Stimulated activated naive CD8-positive, alpha-beta T cell treated with anti-CD3 and anti-CD28 coated beads, Interleukin-15, Interleukin-2, amounts not matched to agents 100 ng/mL and 50 ng/mL, for 24 hours (primary cell): ENCODE measurements around the gene CEP68.
"Not testable (repeated sequence)": the region's sequence is repeated elsewhere in the genome, so short reads cannot be mapped to it uniquely, and the experiment has no call there.

Experiments used
- H3K27ac Mint-ChIP-seq: one replicate; pipeline ENCODE4 v1.8.0; 2021; ENCODE audit warnings: mild to moderate bottlenecking, mixed read lengths
- H3K27me3 Mint-ChIP-seq: one replicate; pipeline ENCODE4 v1.8.0; 2021; ENCODE audit warnings: mixed read lengths
- H3K36me3 Mint-ChIP-seq: one replicate; pipeline ENCODE4 v1.8.0; 2021; ENCODE audit warnings: low read depth, mixed read lengths
- H3K4me1 Mint-ChIP-seq: one replicate; pipeline ENCODE4 v1.8.0; 2021; ENCODE audit warnings: low read depth, mixed read lengths
- H3K4me3 Mint-ChIP-seq: one replicate; pipeline ENCODE4 v1.8.0; 2021; ENCODE audit warnings: mild to moderate bottlenecking, mixed read lengths
- H3K9me3 Mint-ChIP-seq: one replicate; pipeline ENCODE4 v1.8.0; 2021; ENCODE audit warnings: mixed read lengths

The CEP68 gene, protein sequence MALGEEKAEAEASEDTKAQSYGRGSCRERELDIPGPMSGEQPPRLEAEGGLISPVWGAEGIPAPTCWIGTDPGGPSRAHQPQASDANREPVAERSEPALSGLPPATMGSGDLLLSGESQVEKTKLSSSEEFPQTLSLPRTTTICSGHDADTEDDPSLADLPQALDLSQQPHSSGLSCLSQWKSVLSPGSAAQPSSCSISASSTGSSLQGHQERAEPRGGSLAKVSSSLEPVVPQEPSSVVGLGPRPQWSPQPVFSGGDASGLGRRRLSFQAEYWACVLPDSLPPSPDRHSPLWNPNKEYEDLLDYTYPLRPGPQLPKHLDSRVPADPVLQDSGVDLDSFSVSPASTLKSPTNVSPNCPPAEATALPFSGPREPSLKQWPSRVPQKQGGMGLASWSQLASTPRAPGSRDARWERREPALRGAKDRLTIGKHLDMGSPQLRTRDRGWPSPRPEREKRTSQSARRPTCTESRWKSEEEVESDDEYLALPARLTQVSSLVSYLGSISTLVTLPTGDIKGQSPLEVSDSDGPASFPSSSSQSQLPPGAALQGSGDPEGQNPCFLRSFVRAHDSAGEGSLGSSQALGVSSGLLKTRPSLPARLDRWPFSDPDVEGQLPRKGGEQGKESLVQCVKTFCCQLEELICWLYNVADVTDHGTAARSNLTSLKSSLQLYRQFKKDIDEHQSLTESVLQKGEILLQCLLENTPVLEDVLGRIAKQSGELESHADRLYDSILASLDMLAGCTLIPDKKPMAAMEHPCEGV

DNA sequence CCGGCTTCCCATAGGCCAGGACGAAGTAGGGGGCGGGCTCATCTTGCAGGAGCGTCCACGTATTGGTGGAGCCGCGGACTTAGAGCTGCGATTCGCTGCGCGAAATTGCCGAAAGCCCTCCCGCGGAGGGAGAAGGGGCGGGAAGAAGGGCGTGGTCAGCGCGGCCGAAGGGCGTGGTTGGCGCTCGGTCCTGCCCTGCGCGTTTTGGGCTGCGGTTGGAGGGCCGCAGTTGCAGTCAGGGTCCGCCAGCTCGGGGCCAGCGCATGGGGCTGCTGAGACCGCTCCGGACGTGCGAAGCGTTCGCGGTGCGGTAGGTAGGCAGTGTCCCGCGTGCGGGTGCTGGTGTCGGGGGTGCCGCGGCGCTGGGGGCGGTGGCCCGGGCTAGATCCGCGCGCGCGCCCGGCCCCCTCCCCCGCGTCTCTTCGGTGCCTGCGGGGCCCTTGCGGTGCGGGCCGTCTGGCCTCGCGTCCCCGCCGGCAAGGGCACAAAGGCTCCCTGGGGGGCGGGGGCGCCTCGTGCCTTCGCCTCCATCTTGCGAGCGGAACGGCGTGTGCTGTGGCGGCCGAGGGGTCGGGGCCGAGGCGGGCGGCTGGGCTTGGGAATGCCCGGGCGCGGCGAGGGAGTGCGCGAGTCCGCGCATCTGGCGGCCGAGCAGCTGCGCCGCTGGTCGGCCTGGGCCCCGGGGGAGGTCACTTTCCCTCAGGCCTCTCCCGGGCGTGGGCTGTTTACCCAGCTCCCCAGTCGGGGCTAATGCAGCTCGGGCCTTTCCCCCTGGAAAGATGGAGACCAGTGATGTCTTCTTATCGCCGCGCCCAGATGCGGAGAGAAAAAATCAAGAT is at the start of gene CEP68:
TSS of gene CEP68 (plus strand) at position 202 of the 839 bp plus-strand sequence. CDS start 13,029 bp downstream, outside the sequence.
- H3K4me1 Mint-ChIP-seq, result peaks cover 60% of the 10 kb centered on the region
- H3K4me3 Mint-ChIP-seq, result peak within 1 kb of the TSS; percentile 93
- no peaks in the 10 kb centered on the region for H3K36me3 Mint-ChIP-seq
- no peaks in the 10 kb centered on the region for H3K27me3 Mint-ChIP-seq
- H3K9me3 Mint-ChIP-seq, result no peaks in the 10 kb centered on the region
- peak within 1 kb of the TSS; percentile 81 for H3K27ac Mint-ChIP-seq

DNA sequence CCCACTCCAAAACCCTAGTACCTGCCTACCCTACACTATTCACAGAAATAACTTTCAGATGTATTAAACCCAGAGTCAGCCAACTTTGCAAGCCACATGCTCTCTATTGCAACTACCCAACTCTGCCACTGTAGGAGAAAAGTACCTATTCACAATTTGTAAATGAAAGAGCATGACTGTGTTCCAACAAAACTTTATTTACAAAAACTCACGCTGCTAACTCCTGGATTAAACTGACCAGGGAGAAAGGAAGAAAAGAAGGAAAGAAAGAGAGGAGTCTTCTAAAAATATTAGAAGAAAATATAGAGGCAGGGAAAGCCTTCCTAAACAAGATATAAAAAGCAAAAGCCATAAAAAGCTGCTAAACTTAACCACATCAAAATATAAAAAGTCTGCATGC is 42.4 kb upstream of the CEP68 start:
- no peaks in the 10 kb centered on the region for H3K27me3 Mint-ChIP-seq
- no peak overlapping the region for H3K4me3 Mint-ChIP-seq
- H3K9me3 Mint-ChIP-seq, result no peaks in the 10 kb centered on the region

DNA sequence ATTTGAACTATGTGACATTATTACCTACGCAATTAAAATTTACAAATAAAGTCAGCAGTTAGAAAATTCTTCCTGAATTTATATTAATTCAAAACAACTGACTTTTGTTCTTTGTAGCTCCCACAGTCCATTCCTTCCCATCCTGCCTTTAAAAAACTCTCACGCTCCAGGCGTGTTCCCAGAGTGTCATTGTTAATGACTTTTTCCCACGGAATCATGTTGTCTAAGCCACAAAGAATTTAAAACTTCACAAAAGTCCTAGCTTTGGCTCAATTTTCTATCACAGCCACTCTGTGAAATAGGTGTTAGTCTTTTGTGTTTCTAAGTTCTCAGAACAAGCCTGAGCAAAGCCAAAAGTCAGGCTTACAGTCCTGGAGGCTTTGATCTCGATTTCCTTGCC is 40.5 kb upstream of the CEP68 start:
- Mint-ChIP-seq H3K9me3 (no peaks in the 10 kb centered on the region), H3K27me3 (no peaks in the 10 kb centered on the region), H3K36me3 (peaks cover 62% of the 10 kb centered on the region), H3K27ac (no peak overlapping the region), H3K4me3 (no peak overlapping the region), H3K4me1 (peaks cover 9% of the 10 kb centered on the region)

More for the DNA sequence above, 42.4 kb upstream of the CEP68 start:
- no peak overlapping the region for H3K27ac Mint-ChIP-seq
- peaks cover 57% of the 10 kb centered on the region for H3K36me3 Mint-ChIP-seq
- H3K4me1 Mint-ChIP-seq, result peaks cover 9% of the 10 kb centered on the region

DNA sequence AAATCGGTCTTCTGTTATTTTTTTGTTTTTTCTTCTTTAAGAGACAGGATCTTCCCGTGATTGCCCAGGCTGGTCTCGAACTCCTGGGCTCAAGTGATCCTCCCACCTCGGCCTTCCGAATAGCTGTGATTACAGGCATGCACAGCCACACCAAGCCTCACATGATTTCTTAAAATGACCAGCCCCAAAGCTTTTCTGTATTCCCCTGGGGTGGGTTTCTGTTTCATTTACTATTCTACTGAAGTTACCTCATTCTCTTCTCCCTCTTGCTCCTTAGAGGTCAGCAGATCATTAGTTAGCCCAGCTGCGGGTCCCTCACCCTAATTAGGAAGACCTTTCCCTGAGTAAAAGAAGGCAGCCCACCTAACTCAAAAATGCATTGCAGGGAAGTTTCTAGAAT is 39.4 kb upstream of the CEP68 start:
- H3K9me3 Mint-ChIP-seq, result no peaks in the 10 kb centered on the region
- H3K4me1 Mint-ChIP-seq, result peaks cover 9% of the 10 kb centered on the region
- H3K27me3 Mint-ChIP-seq, result no peaks in the 10 kb centered on the region
- H3K27ac Mint-ChIP-seq, result peak overlapping the region; percentile 64
- peaks cover 58% of the 10 kb centered on the region for H3K36me3 Mint-ChIP-seq
- no peak overlapping the region for H3K4me3 Mint-ChIP-seq

DNA sequence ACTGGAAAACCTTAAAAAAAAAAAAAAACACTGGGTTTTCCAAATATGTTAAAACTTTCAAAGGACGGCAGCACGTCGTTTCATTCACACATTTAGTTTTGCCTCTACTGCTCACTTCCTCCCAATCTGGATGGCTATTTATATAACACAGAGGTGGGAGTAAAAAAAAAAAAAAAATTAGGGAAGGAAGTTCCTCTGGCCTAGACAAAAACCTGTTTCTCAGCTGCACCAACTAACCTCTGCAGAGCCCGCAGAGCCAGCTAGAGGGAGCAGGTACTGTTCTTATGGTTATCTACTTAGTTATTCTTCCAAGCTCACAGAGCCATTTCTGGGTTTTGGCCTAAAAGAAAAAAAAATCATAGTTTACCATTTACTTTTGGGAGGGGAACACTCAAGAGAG is 38.9 kb upstream of the CEP68 start:
- Mint-ChIP-seq H3K9me3 (no peaks in the 10 kb centered on the region), H3K4me3 (no peak overlapping the region), H3K27me3 (no peaks in the 10 kb centered on the region), H3K36me3 (peaks cover 62% of the 10 kb centered on the region), H3K4me1 (peaks cover 9% of the 10 kb centered on the region), H3K27ac (no peak overlapping the region)

DNA sequence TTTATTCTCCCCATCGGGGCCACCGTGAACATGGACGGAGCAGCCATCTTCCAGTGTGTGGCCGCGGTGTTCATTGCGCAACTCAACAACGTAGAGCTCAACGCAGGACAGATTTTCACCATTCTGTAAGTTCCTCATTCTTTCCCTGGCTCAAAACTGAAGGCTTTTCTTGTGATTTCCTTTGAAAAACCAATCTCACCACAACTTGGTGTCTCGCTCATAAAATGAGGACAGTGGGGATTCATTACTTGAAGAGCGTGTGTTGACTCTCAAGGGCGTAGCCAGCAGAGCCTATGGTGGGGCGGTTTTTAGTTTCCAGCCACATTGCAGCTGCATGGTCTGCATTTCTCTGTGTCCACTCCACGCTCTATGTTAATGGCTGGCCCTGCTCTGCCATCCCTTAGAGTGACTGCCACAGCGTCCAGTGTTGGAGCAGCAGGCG is 38.1 kb upstream of the CEP68 start:
- H3K36me3 Mint-ChIP-seq, result peaks cover 59% of the 10 kb centered on the region
- H3K4me3 Mint-ChIP-seq, result no peak overlapping the region
- H3K9me3 Mint-ChIP-seq, result no peaks in the 10 kb centered on the region
- peaks cover 9% of the 10 kb centered on the region for H3K4me1 Mint-ChIP-seq
- no peaks in the 10 kb centered on the region for H3K27me3 Mint-ChIP-seq
- peak overlapping the region; percentile 52 for H3K27ac Mint-ChIP-seq

DNA sequence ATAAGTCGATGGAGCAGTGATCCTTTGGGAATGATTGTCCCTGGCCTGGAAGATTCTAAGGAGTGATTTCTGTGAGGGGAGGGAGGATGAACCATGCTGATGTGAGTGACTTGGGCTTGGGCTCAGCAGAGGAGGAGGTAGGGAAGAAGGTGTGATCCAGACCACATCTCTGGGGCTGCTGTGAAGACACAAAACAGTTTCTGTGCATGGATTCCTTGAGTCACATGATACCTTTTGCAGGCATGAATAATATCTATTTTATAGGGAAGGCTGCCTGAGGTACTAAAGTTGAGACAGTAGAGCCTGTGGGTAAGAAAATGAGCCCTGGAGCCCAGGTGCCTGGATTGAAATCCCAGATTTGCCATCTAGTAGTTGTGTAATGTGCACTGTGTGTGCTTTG is 37.2 kb upstream of the CEP68 start:
- no peak overlapping the region for H3K27ac Mint-ChIP-seq
- no peak overlapping the region for H3K4me3 Mint-ChIP-seq
- peaks cover 55% of the 10 kb centered on the region for H3K36me3 Mint-ChIP-seq
- no peaks in the 10 kb centered on the region for H3K9me3 Mint-ChIP-seq
- H3K27me3 Mint-ChIP-seq, result no peaks in the 10 kb centered on the region
- peaks cover 9% of the 10 kb centered on the region for H3K4me1 Mint-ChIP-seq

DNA sequence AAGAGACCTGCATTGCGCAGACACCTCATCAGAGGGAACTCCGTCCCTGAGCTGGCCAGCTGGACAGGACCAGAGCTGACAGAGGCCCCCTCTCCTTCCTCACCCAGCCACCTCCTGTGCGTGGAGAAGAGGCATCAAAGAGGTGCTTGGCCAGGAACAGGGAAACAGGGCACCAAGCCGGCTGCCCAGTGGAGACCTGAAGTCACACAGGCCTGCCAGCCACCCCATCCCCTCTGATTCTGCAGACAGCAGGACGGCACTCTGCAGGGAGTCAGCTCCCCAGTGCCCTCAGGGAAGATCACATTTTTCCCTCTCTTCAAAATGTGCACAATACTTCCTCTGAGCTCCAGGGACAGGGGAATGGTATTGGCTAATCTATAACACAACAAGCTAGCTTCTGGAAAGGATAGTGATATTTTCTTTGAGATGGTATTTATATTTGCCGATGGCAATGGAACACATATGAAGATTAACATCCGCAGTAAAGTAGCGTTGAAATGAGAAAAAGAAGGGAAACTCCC is 36.5 kb upstream of the CEP68 start:
- peaks cover 54% of the 10 kb centered on the region for H3K36me3 Mint-ChIP-seq
- H3K27ac Mint-ChIP-seq, result no peak overlapping the region
- H3K9me3 Mint-ChIP-seq, result no peaks in the 10 kb centered on the region
- H3K4me3 Mint-ChIP-seq, result no peak overlapping the region
- H3K4me1 Mint-ChIP-seq, result peaks cover 9% of the 10 kb centered on the region
- H3K27me3 Mint-ChIP-seq, result no peaks in the 10 kb centered on the region

DNA sequence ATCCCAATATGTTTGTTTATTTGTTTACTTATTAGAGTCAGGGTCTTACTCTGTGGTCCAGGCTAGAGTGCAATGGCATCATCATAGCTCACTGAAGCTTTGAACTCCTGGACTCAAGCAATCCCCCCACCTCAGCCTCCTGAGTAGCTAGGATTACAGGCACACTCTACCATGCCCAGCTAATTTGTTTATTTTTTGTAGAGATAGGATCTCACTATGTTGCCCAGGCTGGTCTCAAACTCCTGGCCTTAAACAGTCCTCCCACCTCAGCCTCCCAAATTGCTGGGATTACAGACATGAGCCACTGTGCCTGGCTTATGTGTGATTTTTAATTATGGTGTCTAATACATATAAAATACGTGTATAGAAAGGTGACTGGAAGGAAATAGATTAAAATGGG is 36.0 kb upstream of the CEP68 start:
- H3K36me3 Mint-ChIP-seq, result peaks cover 49% of the 10 kb centered on the region
- H3K4me1 Mint-ChIP-seq, H3K4me3 Mint-ChIP-seq, H3K9me3 Mint-ChIP-seq, H3K27me3 Mint-ChIP-seq, H3K27ac Mint-ChIP-seq: not testable (repeated sequence)

DNA sequence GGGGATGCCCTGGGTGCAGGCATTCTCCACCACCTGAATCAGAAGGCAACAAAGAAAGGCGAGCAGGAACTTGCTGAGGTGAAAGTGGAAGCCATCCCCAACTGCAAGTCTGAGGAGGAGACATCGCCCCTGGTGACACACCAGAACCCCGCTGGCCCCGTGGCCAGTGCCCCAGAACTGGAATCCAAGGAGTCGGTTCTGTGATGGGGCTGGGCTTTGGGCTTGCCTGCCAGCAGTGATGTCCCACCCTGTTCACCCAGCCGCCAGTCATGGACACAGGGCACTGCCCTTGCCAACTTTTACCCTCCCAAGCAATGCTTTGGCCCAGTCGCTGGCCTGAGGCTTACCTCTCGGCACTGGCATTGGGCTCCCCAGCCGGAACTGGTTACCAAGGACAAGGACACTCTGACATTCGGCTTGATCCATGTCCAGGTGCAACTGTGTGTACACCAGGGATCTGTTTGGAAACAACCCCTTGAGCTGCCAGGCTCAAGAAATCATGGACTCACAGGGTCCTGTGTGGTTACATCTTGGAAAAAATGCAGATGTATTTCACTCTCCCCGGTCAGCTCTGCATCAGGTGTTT is 35.2 kb upstream of the CEP68 start:
- Mint-ChIP-seq H3K36me3 (peaks cover 48% of the 10 kb centered on the region), H3K9me3 (no peaks in the 10 kb centered on the region), H3K4me3 (no peak overlapping the region), H3K27me3 (no peaks in the 10 kb centered on the region), H3K27ac (no peak overlapping the region), H3K4me1 (peaks cover 16% of the 10 kb centered on the region)

DNA sequence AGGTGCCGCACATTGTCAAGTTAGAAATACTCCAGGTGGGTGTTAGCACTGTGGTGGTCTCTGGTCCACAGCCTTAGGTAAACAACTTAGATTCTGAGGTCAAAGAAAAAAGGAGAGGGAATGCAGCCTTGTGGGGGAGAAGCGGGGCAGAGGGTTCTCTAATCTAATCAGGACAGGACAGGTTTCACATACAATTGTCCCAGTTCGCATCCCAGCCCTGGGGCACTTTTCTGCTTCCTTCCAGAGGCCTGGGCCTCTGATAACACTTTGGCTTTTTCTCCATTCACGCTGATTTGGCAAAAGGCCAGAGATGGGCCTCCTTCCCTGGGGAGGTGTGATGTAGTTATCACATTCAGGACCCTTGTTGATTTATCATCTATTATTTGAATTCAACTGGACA is 34.5 kb upstream of the CEP68 start:
- Mint-ChIP-seq H3K27me3 (no peaks in the 10 kb centered on the region), H3K4me1 (peaks cover 22% of the 10 kb centered on the region), H3K36me3 (peaks cover 41% of the 10 kb centered on the region), H3K27ac (no peak overlapping the region), H3K4me3 (no peak overlapping the region), H3K9me3 (no peaks in the 10 kb centered on the region)

DNA sequence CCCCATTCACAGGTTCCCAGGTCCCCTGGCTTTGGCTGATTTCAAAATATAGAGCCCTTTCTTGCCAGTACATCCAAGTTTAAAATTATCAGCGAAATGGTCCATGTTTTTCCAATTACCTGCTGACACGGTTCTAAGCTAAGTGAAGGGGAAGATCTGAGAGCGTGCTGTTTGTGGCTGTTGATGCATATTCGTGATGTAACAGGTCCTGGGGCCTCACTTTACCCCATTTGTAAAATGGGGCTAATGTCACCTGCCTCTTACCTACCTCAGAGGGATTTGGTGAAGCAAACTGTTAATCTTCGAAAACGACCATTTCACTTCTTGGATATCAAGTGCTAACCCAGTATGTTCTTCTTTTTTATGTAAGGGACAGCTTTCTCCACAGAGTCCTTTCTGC is 34.0 kb upstream of the CEP68 start:
- Mint-ChIP-seq H3K27me3 (no peaks in the 10 kb centered on the region), H3K4me1 (peaks cover 23% of the 10 kb centered on the region), H3K9me3 (no peaks in the 10 kb centered on the region), H3K4me3 (no peak overlapping the region), H3K36me3 (peaks cover 37% of the 10 kb centered on the region), H3K27ac (no peak overlapping the region)

DNA sequence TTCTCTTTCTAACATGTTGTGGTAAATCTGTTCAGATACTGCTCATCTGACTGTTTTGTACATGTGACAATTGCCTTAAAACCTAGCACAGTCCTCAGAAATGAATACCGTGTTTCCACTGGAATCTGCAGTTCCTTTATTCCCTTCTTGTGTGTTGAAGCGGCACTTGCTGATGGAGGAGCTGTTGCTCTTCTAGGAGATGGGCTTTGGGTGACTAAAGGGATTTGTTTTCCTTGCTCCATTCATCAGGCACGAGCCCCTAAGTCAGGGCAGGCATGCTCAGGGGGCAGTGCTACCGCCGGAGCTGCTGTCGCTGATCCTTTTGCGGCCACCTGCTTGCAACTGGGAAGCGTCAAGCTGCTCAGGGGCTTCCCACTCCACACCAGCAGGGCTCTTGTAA is 32.5 kb upstream of the CEP68 start:
- Mint-ChIP-seq H3K36me3 (peaks cover 23% of the 10 kb centered on the region), H3K27me3 (no peaks in the 10 kb centered on the region), H3K9me3 (no peaks in the 10 kb centered on the region), H3K4me1 (peaks cover 13% of the 10 kb centered on the region), H3K4me3 (no peak overlapping the region), H3K27ac (no peak overlapping the region)

DNA sequence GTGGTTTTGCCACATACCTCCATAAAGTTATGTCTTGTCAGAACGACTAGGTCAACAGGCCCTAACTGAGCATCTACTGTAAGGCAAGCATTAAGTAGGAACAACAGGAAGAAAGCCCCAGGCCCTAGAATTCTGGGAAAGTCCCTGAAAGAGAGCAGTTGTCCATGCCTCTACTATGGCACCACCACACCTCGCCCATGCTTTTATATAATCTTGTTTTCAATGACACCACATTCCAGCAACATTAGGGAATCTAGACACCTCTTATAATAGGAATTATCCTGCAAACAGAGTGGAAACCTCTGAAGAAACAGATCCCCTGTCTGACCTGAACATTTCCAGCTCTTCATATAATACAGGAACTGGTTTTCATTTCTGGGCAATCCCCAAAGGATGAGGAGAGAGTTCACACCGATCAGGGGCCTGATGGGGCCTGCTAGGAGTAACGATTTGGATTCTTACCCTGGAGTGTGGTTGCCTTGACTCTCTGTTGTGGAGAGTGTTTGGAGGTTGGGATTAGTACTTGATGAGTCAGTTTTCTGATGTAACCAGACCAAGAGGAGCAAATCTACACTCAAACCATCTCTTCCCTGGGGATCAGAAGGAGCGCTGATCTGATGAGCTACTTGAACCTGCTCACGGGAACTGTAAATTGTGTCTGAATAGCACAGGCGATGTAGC is 31.9 kb upstream of the CEP68 start:
- Mint-ChIP-seq H3K27ac (peak overlapping the region; percentile 2), H3K4me3 (no peak overlapping the region), H3K36me3 (peaks cover 18% of the 10 kb centered on the region), H3K27me3 (no peaks in the 10 kb centered on the region), H3K9me3 (no peaks in the 10 kb centered on the region), H3K4me1 (peaks cover 13% of the 10 kb centered on the region)
